ENCODE measurements around the gene HOXC13.

Gene HOXC13

DNA sequence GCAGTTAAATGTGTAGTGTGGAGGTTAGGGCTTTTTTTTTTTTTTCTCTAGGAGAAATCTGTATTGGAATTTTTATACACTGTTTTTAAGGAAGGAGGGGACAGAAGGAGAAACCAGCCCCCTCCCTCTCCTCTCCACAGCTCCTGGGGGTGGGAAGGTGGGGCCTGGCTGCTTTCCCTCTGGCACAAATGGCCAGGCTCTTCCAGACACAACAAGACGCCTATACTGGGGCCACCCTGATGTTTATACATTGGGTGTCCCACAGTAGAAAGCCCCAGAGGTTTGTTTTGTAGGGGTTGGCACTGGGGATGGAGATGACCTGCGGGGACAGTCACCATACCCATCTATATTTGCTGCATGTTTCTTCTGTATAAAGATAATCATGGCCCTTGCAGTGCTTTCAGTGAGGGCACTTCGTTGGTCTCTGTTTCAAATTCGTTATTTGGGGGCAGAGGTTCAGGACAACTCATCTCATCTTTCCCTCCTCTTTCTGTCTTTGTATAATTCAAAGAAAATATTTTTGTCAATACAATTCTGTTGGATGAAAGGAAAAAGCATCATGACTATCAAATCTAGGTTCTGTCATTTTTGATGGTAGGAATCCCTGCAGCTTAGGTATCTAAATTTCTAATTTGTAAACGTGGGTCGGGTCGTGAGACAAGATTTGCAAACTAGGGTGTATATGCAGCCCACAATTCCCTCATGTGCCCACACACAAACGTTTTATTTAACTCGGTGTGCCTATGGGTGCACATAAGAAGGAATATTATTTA, 38.4 kb downstream of the HOXC13 start:
- Histone ChIP-seq H4K20me1 (ENCODE audit: control insufficient read depth, insufficient read depth, low read depth, low read length) (no peaks in the 10 kb centered on the region; the same call in 1 of the 2 replicates), H3K9me2 (replicated peaks; ENCODE audit: control insufficient read depth, low read length) (no peaks in the 10 kb centered on the region), H3F3A (ENCODE audit: control insufficient read depth, insufficient read depth) (peaks cover 6% of the 10 kb centered on the region; the same call in 1 of the 2 replicates), H3K27ac (ENCODE audit: low read depth, low read length) (no peak overlapping the region), H3K36me3 (ENCODE audit: control insufficient read depth, low read length) (no peaks in the 10 kb centered on the region), H3K4me3 (ENCODE audit: low read length) (peak overlapping the region; percentile 48), H3K27me3 (ENCODE audit: control insufficient read depth, low read length) (peaks cover 50% of the 10 kb centered on the region), H3K79me2 (ENCODE audit: control insufficient read depth, low read length) (no peaks in the 10 kb centered on the region), H3K4me1 (ENCODE audit: control insufficient read depth, low read length) (peaks cover 38% of the 10 kb centered on the region), H3K9me3 (ENCODE audit: control insufficient read depth, insufficient read depth, low read length) (no peaks in the 10 kb centered on the region), H3K4me2 (ENCODE audit: low read length) (peak overlapping the region; percentile 76)
- TF ChIP-seq CTCF (IDR thresholded peaks at IDR 0.05; ENCODE audit: low read depth, low read length, poor library complexity, severe bottlenecking) (no peak), EZH2phosphoT487 (IDR thresholded peaks at IDR 0.05; ENCODE audit: borderline replicate concordance, low read length) (no peak)

DNA sequence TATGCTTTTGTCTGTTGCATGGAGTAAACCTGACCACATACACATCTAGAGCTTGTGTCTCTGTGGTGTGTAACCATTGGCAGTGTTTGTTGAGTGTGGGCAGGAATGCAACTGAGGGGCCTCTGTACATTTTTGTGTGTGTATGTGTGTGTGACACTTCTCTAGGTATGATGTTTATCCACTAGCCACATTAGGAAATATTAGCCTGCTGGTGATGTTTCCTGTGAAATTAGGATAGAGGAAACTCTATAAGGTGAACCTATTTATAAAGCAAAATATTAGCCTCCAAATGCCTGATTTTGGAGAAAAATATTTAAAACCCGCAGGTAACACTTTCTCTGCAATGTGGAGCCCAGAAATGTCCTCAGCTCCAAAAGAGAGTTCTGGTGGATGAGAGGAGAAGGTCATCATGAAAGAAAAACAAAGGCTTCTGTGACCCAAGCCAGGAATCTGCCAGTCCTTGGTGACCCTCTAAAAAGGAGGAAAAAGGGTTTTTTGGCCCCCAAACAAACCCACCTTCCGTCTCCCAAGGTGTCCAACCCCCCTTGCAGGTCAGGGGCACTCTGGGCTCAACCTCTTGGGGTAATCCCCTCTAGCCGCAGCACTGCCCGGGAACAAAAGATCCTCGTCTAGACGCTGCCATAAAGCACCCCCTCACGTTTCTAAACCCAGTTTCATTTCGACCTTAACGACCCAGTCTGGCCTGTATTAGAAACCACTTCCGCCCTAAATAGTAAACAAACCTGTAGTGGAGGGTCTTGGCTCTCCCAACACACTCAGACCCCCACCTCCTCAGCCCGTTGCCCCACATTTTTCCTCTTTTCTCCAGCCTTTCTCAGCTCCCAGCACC, 39.2 kb downstream of the HOXC13 start:
- no peaks in the 10 kb centered on the region for H3K9me3 ChIP-seq (ENCODE audit: control insufficient read depth, insufficient read depth, low read length)
- TF ChIP-seq EZH2phosphoT487 (IDR thresholded peaks at IDR 0.05; ENCODE audit: borderline replicate concordance, low read length) (no peak), CTCF (IDR thresholded peaks at IDR 0.05; ENCODE audit: low read depth, low read length, poor library complexity, severe bottlenecking) (no peak)
- H3K4me3 ChIP-seq (ENCODE audit: low read length) = peak overlapping the region; percentile 48
- H3K27me3 ChIP-seq (ENCODE audit: control insufficient read depth, low read length) = peaks cover 47% of the 10 kb centered on the region
- H3K79me2 ChIP-seq (ENCODE audit: control insufficient read depth, low read length) = no peaks in the 10 kb centered on the region
- no peaks in the 10 kb centered on the region for H3K9me2 ChIP-seq (replicated peaks; ENCODE audit: control insufficient read depth, low read length)
- H3K36me3 ChIP-seq (ENCODE audit: control insufficient read depth, low read length) = no peaks in the 10 kb centered on the region
- no peaks in the 10 kb centered on the region for H4K20me1 ChIP-seq (ENCODE audit: control insufficient read depth, insufficient read depth, low read depth, low read length)
- H3F3A ChIP-seq (ENCODE audit: control insufficient read depth, insufficient read depth) = peaks cover 6% of the 10 kb centered on the region; the same call in 1 of the 2 replicates
- H3K4me1 ChIP-seq (ENCODE audit: control insufficient read depth, low read length) = peaks cover 38% of the 10 kb centered on the region
- peak overlapping the region; percentile 76 for H3K4me2 ChIP-seq (ENCODE audit: low read length)
- H3K27ac ChIP-seq (ENCODE audit: low read depth, low read length) = no peak overlapping the region

GRCh38 chr12:53978477-53979356, 40.1 kb downstream of the HOXC13 start:
- H3K9me2 ChIP-seq (replicated peaks; ENCODE audit: control insufficient read depth, low read length) = no peaks in the 10 kb centered on the region
- no peak overlapping the region for H3K27ac ChIP-seq (ENCODE audit: low read depth, low read length)
- H3F3A ChIP-seq (ENCODE audit: control insufficient read depth, insufficient read depth) = peaks cover 6% of the 10 kb centered on the region; the same call in 1 of the 2 replicates
- no peaks in the 10 kb centered on the region for H3K9me3 ChIP-seq (ENCODE audit: control insufficient read depth, insufficient read depth, low read length)
- H3K4me1 ChIP-seq (ENCODE audit: control insufficient read depth, low read length) = peaks cover 43% of the 10 kb centered on the region
- H3K36me3 ChIP-seq (ENCODE audit: control insufficient read depth, low read length) = no peaks in the 10 kb centered on the region
- H3K4me2 ChIP-seq (ENCODE audit: low read length) = no peak overlapping the region
- no peaks in the 10 kb centered on the region for H4K20me1 ChIP-seq (ENCODE audit: control insufficient read depth, insufficient read depth, low read depth, low read length)
- H3K4me3 ChIP-seq (ENCODE audit: low read length) = no peak overlapping the region
- H3K79me2 ChIP-seq (ENCODE audit: control insufficient read depth, low read length) = no peaks in the 10 kb centered on the region
- no peak for TF ChIP-seq EZH2phosphoT487 (IDR thresholded peaks at IDR 0.05; ENCODE audit: borderline replicate concordance, low read length)
- no peak for TF ChIP-seq CTCF (IDR thresholded peaks at IDR 0.05; ENCODE audit: low read depth, low read length, poor library complexity, severe bottlenecking)
- H3K27me3 ChIP-seq (ENCODE audit: control insufficient read depth, low read length) = peaks cover 48% of the 10 kb centered on the region

Measured in DOHH2 (cell line).